GM20431 (cell line): ENCODE measurements around the gene HSD17B14.
"Not testable (repeated sequence)": the region's sequence is repeated elsewhere in the genome, so short reads cannot be mapped to it uniquely, and the experiment has no call there.

Experiments
- in situ Hi-C: fragments of 300-500 bp; cut with MseI, MboI; formaldehyde crosslinking; loops from one replicate; pipeline ENCODE4 v1.15.0; 2020; ENCODE audit warnings: low sequenced_read_pairs; ENCODE audit not compliant: unreplicated experiment

HSD17B14 gene

DNA sequence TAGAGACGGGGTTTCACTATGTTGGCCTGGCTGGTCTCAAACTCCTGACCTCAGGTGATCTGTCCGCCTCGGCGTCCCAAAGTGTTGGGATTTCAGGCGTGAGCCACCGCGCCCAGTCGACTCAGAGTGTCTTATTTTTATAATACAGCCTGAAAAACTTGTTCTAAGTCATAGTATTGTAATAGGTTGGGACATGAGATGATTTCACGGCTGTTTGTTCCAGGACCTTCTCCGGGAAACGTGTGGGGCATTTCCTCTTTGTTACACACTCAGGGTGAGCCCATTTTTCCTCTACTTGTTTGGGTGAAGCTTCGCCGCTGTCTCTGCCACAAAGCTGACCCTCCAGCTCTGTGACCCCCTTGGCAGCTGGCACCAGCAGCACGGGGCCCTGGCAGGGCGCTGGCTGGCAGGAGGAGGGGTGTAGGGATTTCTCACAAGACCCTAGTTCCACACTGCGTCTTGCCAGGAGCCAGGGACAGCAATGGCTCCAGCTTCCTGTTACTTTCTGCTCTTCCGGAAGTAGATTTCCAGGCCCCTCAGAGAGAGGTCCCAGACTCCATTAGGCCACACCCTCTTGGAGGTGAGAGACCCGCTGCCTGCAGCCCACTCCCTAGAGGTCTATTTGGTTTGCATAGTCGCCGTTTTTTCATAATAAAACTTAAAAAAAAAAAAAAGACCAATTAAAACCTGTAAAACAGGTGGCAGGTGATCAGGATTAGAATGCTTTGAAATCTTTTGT, 65.4 kb downstream of the HSD17B14 start:
- in situ Hi-C loops: no loop called here

DNA sequence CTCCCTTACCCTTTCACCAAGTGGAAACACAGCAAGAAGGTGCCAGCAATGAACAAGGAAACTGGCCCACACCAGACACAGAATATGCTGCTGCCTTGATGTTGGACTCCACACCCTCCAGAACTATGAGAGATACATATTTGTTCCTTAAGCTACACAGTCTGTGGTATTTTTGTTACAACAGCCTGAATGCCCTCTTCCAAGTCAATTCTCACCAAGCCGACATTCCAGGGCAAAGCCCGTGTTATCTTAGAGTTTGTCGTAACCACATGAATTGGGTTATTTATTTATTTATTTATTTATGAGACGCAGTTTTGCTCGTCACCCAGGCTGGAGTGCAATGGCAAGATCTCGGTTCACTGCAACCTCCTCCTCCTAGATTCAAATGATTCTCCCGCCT, 66.0 kb downstream of the HSD17B14 start:
- in situ Hi-C loops: no loop called here

DNA sequence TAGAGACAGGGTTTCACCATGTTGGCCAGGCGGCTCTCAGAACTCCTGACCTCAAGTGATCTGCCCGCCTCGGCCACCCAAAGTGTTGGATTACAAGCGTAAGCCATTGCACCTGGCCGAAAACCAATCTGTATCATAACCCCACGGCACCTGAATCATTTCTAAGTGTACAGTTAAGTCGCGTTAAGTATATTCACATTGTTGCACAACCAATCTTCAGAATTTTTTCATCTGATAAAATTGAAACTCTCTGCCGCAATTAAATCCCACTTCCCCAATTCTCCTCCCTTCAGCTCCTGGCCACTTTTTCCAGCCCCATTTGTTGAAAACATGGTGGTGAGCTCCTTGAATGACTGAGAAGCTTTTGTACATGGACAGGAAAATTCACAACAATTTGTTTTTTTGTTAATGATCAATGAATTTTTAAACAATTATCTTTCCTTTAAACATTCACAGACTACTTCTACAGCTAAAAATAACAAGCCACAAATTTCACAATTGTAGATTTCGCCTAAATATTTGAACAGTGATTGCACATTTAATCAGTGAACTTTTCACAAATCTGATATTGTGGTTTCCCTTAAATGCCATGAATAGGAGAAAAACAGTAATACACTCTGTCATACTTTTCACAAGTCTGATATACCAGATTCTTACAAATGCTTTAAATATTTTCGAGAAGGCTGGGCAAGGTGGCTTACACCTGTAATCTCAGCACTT, 67.1 kb downstream of the HSD17B14 start:
- in situ Hi-C loops: no loop called here

DNA sequence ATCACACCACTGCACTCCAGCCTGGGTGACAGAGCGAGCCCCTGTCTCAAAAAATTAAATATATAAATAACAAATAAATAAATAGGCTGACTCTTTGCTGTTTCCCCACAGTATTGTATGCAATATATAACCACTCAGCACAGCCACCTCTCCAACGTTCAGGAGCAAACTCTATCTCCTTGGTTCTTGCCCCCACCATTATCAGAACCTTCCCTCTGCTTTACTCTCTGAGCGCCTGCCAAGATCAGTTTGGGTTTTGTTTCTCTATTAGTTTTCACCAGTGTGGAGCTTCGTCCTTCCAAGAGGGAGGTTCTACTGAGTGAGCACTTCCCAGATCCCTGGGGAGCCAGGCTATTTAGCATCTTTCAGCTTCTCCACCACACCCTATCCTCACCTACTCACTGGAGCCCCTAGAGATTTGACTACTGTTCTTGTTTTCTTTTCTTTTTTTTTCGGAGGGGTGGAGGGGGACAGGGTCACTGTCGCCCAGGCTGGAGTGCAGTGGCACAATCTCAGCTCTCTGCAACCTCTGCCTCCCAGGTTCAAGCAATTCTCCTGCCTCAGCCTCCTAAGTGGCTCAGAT, 68.0 kb downstream of the HSD17B14 start:
- in situ Hi-C loops: not testable (repeated sequence)

DNA sequence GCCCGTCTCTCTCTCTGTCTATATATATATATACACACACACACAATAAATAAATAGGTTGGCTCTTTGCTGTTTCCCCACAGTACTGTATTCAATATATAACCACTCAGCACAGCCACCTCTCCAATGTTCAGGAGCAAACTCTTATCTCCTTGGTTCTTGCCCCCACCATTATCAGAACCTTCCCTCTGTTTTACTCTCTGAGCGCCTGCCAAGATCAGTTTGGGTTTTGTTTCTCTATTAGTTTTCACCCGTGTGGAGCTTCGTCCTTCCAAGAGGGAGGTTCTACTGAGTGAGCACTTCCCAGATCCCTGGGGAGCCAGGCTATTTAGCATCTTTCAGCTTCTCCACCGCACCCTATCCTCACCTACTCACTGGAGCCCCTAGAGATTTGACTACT, 70.5 kb downstream of the HSD17B14 start:
- in situ Hi-C loops: not testable (repeated sequence)
